ENCODE results near the gene HSPA12B.
A peak's percentile ranks its signal among the peaks of the same experiment; 100 is the strongest.

The HSPA12B gene

GRCh38 chr20:3765171-3765882, 32.8 kb downstream of the HSPA12B start:
- no peak for DNase-seq (ENCODE audit: low spot score)
- ChIA-PET CTCF (interaction anchor here (1.0 to 1.4 kb wide), 2 partner anchors 12 to 90 kb away, joined by 3 to 5 read pairs; no protein-coding TSS in a partner anchor), POLR2A (ENCODE audit: low non-redundant PET) (interaction anchor here (0.6 to 1.0 kb wide), 2 partner anchors 8 to 102 kb away, joined by 3 to 13 read pairs; no protein-coding TSS in a partner anchor)
- peak overlapping the region; percentile 90 for H3K27ac ChIP-seq
- no peak for TF ChIP-seq CTCF (conservative IDR thresholded peaks at IDR 0.05; ENCODE audit: low read depth)

- no peak for TF ChIP-seq CTCF (conservative IDR thresholded peaks at IDR 0.05; ENCODE audit: low read depth)
- POLR2A ChIA-PET (ENCODE audit: low non-redundant PET): interaction anchor here (0.6 to 1.0 kb wide), 2 partner anchors 9 to 103 kb away, joined by 3 to 13 read pairs; no protein-coding TSS in a partner anchor
- DNase-seq (ENCODE audit: low spot score): no peak
- CTCF ChIA-PET: interaction anchor here (0.5 to 1.5 kb wide), 4 partner anchors 8 to 57 kb away, joined by 3 to 5 read pairs (median 4); no protein-coding TSS in a partner anchor
- H3K27ac ChIP-seq: peak overlapping the region; percentile 90
Observed at GRCh38 chr20:3766422-3767109, 34.1 kb downstream of the HSPA12B start.

- TF ChIP-seq CTCF (conservative IDR thresholded peaks at IDR 0.05; ENCODE audit: low read depth): no peak
- POLR2A ChIA-PET (ENCODE audit: low non-redundant PET): interaction anchor here (0.6 to 1.1 kb wide), 3 partner anchors 10 to 19 kb away, joined by 3 to 5 read pairs (median 4); no protein-coding TSS in a partner anchor
- no peak for DNase-seq (ENCODE audit: low spot score)
- CTCF ChIA-PET: interaction anchor here (0.5 to 2.4 kb wide), 7 partner anchors 9 to 425 kb away, joined by 3 to 10 read pairs (median 4); no protein-coding TSS in a partner anchor
- H3K27ac ChIP-seq: peak overlapping the region; percentile 90
Observed at GRCh38 chr20:3767110-3767426, 34.6 kb downstream of the HSPA12B start.

GRCh38 chr20:3767427-3768341, 35.2 kb downstream of the HSPA12B start, which contains the start of gene ADISSP:
ADISSP (minus strand) TSS chr20:3767753; CDS start chr20:3760100, 7,653 bp downstream.
- TF ChIP-seq CTCF (conservative IDR thresholded peaks at IDR 0.05; ENCODE audit: low read depth): no peak
- POLR2A ChIA-PET (ENCODE audit: low non-redundant PET): interaction anchor here (0.6 to 1.6 kb wide), 5 partner anchors 10 to 110 kb away, joined by 3 to 9 read pairs (median 4); partner anchors contain the start of gene SPEF1
- peak within 1 kb of the TSS; percentile 90 for H3K27ac ChIP-seq
- CTCF ChIA-PET: interaction anchor here (0.6 to 2.4 kb wide), 11 partner anchors 9 to 424 kb away, joined by 3 to 10 read pairs (median 4); partner anchors contain the start of genes CENPB and SPEF1
- peak; percentile 100 for DNase-seq (ENCODE audit: low spot score)

- ChIA-PET POLR2A (ENCODE audit: low non-redundant PET) (interaction anchor here (0.7 to 1.6 kb wide), 2 partner anchors 13 to 105 kb away, joined by 3 read pairs; partner anchors contain the start of gene SPEF1), CTCF (interaction anchor here (0.6 to 2.4 kb wide), 16 partner anchors 9 to 659 kb away, joined by 3 to 10 read pairs (median 4); partner anchors contain the start of genes CENPB and SPEF1)
- peak; percentile 73 for TF ChIP-seq CTCF (conservative IDR thresholded peaks at IDR 0.05; ENCODE audit: low read depth)
- DNase-seq (ENCODE audit: low spot score): peak; percentile 67
- H3K27ac ChIP-seq: peak overlapping the region; percentile 90
Observed at GRCh38 chr20:3768342-3769130, 36.1 kb downstream of the HSPA12B start.

Data from RWPE1 (cell line).